ENCODE results near the gene ROBO1. TPM values are rescaled to one million over a fixed set of nuclear protein-coding genes. Genes with fewer than 3 reads are reported as not detected.
"Not testable (repeated sequence)": the region's sequence is repeated elsewhere in the genome, so short reads cannot be mapped to it uniquely, and the experiment has no call there.

The ROBO1 gene
- total RNA-seq, 1 donor = 69.8 TPM

GRCh38 chr3:79515072-79515471 is 252.7 kb downstream of the ROBO1 start:
- no peak for TF ChIP-seq CTCF (IDR thresholded peaks at IDR 0.05; ENCODE audit: extremely low read depth, low read depth, low read length)
- Histone ChIP-seq H3K4me3 (ENCODE audit: insufficient read depth, low read length) (no peak overlapping the region), H3K27me3 (ENCODE audit: insufficient read depth, low read length) (no peaks in the 10 kb centered on the region), H3K79me2 (ENCODE audit: insufficient read depth, low read length) (no peaks in the 10 kb centered on the region), H4K20me1 (ENCODE audit: insufficient read depth, low read length) (no peaks in the 10 kb centered on the region), H3K36me3 (ENCODE audit: insufficient read depth, low read length) (no peaks in the 10 kb centered on the region), H2AFZ (ENCODE audit: low read length) (no peak overlapping the region), H3K9me3 (ENCODE audit: low read depth, low read length) (no peaks in the 10 kb centered on the region), H3K4me1 (ENCODE audit: insufficient read depth, low read length) (no peaks in the 10 kb centered on the region), H3K27ac (ENCODE audit: low read depth, low read length) (no peak overlapping the region), H3K4me2 (ENCODE audit: insufficient read depth, low read length) (no peak overlapping the region)
- no peak for DNase-seq (ENCODE audit: insufficient read length, low spot score, missing footprints)

- Histone ChIP-seq H3K9me3 (ENCODE audit: low read depth, low read length) (no peaks in the 10 kb centered on the region), H2AFZ (ENCODE audit: low read length) (no peak overlapping the region), H3K4me1 (ENCODE audit: insufficient read depth, low read length) (no peaks in the 10 kb centered on the region), H3K79me2 (ENCODE audit: insufficient read depth, low read length) (no peaks in the 10 kb centered on the region), H4K20me1 (ENCODE audit: insufficient read depth, low read length) (no peaks in the 10 kb centered on the region), H3K4me3 (ENCODE audit: insufficient read depth, low read length) (no peak overlapping the region), H3K4me2 (ENCODE audit: insufficient read depth, low read length) (no peak overlapping the region), H3K27ac (ENCODE audit: low read depth, low read length) (no peak overlapping the region), H3K36me3 (ENCODE audit: insufficient read depth, low read length) (no peaks in the 10 kb centered on the region), H3K27me3 (ENCODE audit: insufficient read depth, low read length) (no peaks in the 10 kb centered on the region)
- DNase-seq (ENCODE audit: insufficient read length, low spot score, missing footprints) = no peak
- TF ChIP-seq CTCF (IDR thresholded peaks at IDR 0.05; ENCODE audit: extremely low read depth, low read depth, low read length) = no peak
These were observed 253.7 kb downstream of the ROBO1 start for GRCh38 chr3:79514069-79514468.

- H3K79me2 ChIP-seq (ENCODE audit: insufficient read depth, low read length) = no peaks in the 10 kb centered on the region
- H3K27ac ChIP-seq (ENCODE audit: low read depth, low read length) = no peak overlapping the region
- H3K4me2 ChIP-seq (ENCODE audit: insufficient read depth, low read length) = no peak overlapping the region
- H3K9me3 ChIP-seq (ENCODE audit: low read depth, low read length) = no peaks in the 10 kb centered on the region
- TF ChIP-seq CTCF (IDR thresholded peaks at IDR 0.05; ENCODE audit: extremely low read depth, low read depth, low read length) = no peak
- H3K4me3 ChIP-seq (ENCODE audit: insufficient read depth, low read length) = no peak overlapping the region
- no peaks in the 10 kb centered on the region for H3K27me3 ChIP-seq (ENCODE audit: insufficient read depth, low read length)
- H3K4me1 ChIP-seq (ENCODE audit: insufficient read depth, low read length) = no peaks in the 10 kb centered on the region
- DNase-seq (ENCODE audit: insufficient read length, low spot score, missing footprints) = no peak
- H4K20me1 ChIP-seq (ENCODE audit: insufficient read depth, low read length) = no peaks in the 10 kb centered on the region
- H2AFZ ChIP-seq (ENCODE audit: low read length) = no peak overlapping the region
- H3K36me3 ChIP-seq (ENCODE audit: insufficient read depth, low read length) = no peaks in the 10 kb centered on the region
These were observed 261.0 kb downstream of the ROBO1 start for GRCh38 chr3:79506751-79507150.

GRCh38 chr3:79502216-79502681 is 265.5 kb downstream of the ROBO1 start:
- H3K36me3 ChIP-seq (ENCODE audit: insufficient read depth, low read length); H3K4me1 ChIP-seq (ENCODE audit: insufficient read depth, low read length); H3K4me3 ChIP-seq (ENCODE audit: insufficient read depth, low read length); H2AFZ ChIP-seq (ENCODE audit: low read length); DNase-seq (ENCODE audit: insufficient read length, low spot score, missing footprints); H3K79me2 ChIP-seq (ENCODE audit: insufficient read depth, low read length); H3K4me2 ChIP-seq (ENCODE audit: insufficient read depth, low read length); H3K27ac ChIP-seq (ENCODE audit: low read depth, low read length); H3K27me3 ChIP-seq (ENCODE audit: insufficient read depth, low read length); H4K20me1 ChIP-seq (ENCODE audit: insufficient read depth, low read length); H3K9me3 ChIP-seq (ENCODE audit: low read depth, low read length): not testable (repeated sequence)
